GM06990 (cell line): ENCODE data around the gene NUP210L.

Experiments
- DNase-seq: peaks from one replicate; pipeline ENCODE4 v3.0.0-alpha.2; 2011; ENCODE audit not compliant: insufficient read length; ENCODE audit errors: extremely low read depth
- H3K27me3 ChIP-seq: replicated peaks from 2 replicates; pipeline ENCODE4 v1.6.0; 2011; ENCODE audit warnings: low read length; ENCODE audit not compliant: control insufficient read depth, insufficient read depth
- H3K36me3 ChIP-seq: 2 replicates; pipeline ENCODE4 v1.5.1; 2011; ENCODE audit warnings: low read length; ENCODE audit not compliant: control insufficient read depth, insufficient read depth
- H3K4me3 ChIP-seq: replicated peaks from 2 replicates; pipeline ENCODE4 v1.5.1; 2011; ENCODE audit warnings: low read depth, mild to moderate bottlenecking, control low read depth, low read length
- CTCF ChIP-seq: IDR thresholded peaks from 2 replicates; pipeline ENCODE4 v1.5.1; 2011; ENCODE audit warnings: low read length, control low read depth, mild to moderate bottlenecking, inconsistent platforms; ENCODE audit not compliant: insufficient read depth, poor library complexity, severe bottlenecking

Gene NUP210L

GRCh38 chr1:153968972-153969371, 185.9 kb downstream of the NUP210L start:
- no peak for DNase-seq
- Histone ChIP-seq H3K27me3 (no peaks in the 10 kb centered on the region), H3K36me3 (peaks cover 12% of the 10 kb centered on the region), H3K4me3 (no peak overlapping the region; the same call in 1 of the 2 replicates)
- TF ChIP-seq CTCF: no peak

DNA sequence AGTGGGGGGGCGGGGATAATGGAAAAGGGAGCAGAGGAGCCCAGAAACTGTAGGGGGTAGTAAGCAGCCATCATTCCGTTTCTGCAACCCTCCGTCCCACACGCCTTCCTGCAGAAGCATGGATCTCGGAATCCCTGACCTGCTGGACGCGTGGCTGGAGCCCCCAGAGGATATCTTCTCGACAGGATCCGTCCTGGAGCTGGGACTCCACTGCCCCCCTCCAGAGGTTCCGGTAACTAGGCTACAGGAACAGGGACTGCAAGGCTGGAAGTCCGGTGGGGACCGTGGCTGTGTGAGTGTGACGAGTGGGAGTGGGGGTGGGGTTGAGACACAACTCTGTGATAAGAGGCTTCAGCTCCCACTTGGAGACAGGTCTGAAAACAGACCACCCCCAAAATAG, 186.5 kb downstream of the NUP210L start:
- no peak for DNase-seq
- Histone ChIP-seq H3K27me3 (no peaks in the 10 kb centered on the region), H3K4me3 (peak overlapping the region; percentile 64), H3K36me3 (peaks cover 7% of the 10 kb centered on the region)
- TF ChIP-seq CTCF: no peak

GRCh38 chr1:153968000-153968363, 186.9 kb downstream of the NUP210L start:
- Histone ChIP-seq H3K4me3 (peak overlapping the region; percentile 64), H3K27me3 (no peaks in the 10 kb centered on the region), H3K36me3 (peaks cover 3% of the 10 kb centered on the region)
- DNase-seq: no peak
- no peak for TF ChIP-seq CTCF

- DNase-seq: peak; percentile 89
- H3K36me3 ChIP-seq: peaks cover under 1% of the 10 kb centered on the region
- peak within 1 kb of the TSS; percentile 64 for H3K4me3 ChIP-seq
- H3K27me3 ChIP-seq: no peaks in the 10 kb centered on the region
- peak; percentile 55 for TF ChIP-seq CTCF
These were observed 187.5 kb downstream of the NUP210L start, which contains the start of gene CREB3L4 for GRCh38 chr1:153967107-153967999. CREB3L4 (plus strand) TSS chr1:153967902; CDS start chr1:153968526, 624 bp downstream.

- TF ChIP-seq CTCF: no peak
- DNase-seq: no peak
- Histone ChIP-seq H3K36me3 (peaks cover 6% of the 10 kb centered on the region), H3K4me3 (peak overlapping the region; percentile 81), H3K27me3 (no peaks in the 10 kb centered on the region)
These were observed 191.0 kb downstream of the NUP210L start for GRCh38 chr1:153963850-153964331.
